Stimulated activated CD4-positive, alpha-beta T cell treated with anti-CD3 and anti-CD28 coated beads, Interleukin-15, amount 100 ng/mL, for 48 hours (primary cell): ENCODE measurements around the gene LAMC2.
"Not testable (repeated sequence)": the region's sequence is repeated elsewhere in the genome, so short reads cannot be mapped to it uniquely, and the experiment has no call there.

Source experiments
- DNase-seq, 2 donors: peaks; one replicate each; pipeline ENCODE4 v3.0.0-alpha.2; 2020; ENCODE audit warnings: low read depth in 2 of 2

The LAMC2 gene

DNA sequence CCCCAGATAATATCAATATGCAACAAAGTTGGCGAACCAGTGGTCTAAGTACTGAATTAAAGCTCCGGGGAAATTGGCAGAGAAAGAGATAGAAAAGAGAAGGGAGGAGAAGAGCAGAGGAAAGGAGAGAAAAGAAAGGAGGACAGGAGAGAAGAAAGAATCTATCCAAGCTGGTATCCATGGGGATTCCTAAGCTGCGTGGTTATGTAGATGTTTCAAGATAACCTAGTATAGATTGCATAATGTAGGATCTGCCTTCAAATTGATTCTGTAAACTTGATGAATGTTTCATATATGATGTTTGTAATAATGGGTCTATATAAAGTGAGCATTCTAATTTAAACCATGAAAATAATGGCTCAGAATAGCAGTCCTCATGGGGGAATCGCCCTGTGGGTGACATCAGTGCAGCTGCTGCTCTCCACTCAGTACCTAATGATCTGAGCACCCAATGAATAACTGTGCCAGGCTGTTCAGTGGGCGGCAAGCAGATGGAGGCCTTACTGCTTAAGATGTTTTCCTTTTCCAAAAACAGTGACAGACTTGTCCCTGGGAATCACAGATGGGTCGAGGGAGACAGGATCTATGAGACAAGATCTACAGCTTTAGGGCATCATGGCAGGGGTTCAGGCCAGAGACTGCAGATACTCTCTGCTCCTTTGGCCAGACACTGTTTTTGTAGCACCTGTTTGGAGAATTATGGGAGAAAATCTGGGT, 78.0 kb downstream of the LAMC2 start:
- DNase-seq = no peak

DNA sequence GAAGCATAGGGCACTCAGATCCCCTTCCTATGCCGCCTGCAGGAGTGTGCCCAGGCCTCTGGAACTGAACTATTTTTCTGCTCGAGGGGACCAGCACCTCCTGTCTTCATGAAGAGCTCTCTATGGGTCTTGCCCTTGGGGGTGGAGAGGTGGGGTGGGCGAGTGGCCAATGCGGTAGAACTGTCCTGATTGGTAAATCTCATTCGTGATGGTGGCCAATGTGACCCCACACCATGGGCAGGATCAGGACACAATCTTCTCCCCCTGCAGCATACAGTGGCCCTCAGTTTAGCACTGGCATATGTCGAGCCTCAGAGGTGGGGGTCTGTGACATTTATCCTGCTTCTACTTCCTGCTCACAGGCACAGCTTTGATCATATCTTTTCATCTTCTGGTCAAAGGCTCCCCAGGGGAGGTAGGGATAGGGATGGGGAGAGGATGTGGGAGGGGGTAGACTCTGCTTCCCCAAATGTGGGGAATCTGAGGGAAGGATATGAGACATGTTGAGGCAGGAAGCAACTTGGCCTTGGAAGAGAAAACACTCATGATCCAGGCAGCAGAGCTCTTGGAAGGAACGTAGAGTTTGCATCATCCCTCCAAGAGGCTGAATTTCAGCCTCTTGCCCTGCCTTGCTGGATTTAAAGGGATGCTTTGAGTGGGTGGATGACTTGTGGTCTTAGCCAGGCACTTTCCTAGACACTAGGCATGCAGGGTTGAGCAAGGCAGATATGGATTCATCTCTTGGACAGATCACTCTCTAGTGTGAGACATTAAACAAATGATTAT, 81.8 kb downstream of the LAMC2 start:
- no peak for DNase-seq

DNA sequence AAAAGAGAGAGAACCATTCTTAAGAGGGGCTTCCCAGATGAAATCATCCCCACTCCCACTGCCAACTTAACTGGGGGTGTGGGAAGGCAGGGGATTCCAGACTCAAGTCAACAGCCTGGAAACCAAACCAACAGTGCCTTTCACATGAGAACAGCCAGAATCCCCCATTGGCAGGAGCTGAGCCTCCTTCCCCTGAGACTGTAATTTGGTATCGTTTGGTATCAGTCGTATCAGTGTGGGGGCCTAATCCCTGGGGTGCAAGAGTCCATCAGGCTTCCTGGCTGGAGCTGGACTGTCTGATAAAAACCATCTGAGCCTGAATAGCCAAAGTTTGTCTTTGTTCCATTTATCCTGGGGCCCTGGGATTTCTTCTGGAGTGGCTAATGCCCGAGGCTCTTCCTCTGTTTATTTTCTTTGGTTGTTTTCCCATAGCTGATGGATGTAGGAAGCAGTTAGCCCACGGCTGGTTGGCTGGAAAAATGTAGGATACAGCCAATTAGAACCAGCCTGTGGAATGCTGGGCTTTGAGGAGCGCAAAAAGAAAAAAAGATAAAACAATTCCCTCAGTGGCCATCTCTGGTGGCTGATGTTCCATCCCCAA, 84.6 kb downstream of the LAMC2 start:
- no peak for DNase-seq

DNA sequence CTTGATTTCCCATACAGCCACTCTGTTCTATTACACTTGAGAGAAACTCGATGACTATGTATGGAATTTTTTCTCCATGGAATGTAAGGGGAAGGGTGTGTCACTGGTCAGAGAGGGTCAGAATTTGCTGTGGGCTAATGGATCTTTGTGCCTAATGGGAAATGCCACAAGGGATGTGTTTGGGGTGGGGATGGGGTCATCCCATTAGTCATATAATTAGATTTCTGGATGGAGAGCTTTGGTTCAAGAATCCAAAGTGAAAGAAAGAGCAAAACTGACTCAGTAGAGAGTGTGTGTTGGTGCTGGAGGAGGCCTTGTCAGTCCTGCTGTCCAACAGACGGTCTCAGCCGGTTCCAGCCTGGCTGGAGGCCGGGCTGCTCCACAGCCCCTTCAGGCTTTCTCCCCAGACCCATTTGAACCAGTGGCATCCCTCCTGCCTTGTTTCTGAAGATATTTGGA, 86.4 kb downstream of the LAMC2 start:
- no peak for DNase-seq

DNA sequence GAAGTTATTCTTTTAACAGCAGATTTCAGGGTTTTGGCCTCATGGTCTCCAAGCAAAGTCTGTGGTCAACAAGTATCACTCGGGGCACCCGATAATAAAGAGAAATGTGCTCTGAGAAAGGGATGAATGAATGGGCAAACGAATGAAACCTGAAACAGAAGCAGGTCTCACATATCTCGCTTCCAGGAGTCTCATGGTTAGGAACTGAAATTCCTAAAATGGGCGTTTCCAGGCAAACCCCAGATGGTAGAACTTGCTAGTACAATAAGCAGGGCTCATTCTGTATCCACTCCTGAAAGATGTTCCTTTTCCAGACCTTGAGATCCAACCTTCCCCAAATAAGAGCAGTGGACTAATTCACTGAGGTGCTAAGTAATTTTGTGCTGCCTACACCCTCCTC, 87.2 kb downstream of the LAMC2 start:
- no peak for DNase-seq

DNA sequence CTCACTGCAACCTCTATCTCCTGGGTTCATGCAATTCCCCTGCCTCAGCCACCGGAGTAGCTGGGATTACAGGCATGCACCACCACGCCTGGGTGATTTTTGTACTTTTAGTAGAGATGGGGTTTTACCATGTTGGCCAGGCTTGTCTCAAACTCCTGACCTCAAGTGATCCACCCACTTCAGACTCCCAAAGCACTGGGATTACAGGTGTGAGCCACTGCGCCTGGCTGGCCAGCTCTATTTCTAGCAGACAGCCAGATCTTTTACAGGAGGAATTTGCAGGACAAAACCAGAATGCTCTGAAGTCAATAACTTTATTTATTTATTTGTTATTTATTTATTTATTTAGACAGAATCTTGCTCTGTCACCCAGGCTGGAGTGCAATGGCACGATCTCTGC, 87.9 kb downstream of the LAMC2 start:
- DNase-seq = not testable (repeated sequence)

DNA sequence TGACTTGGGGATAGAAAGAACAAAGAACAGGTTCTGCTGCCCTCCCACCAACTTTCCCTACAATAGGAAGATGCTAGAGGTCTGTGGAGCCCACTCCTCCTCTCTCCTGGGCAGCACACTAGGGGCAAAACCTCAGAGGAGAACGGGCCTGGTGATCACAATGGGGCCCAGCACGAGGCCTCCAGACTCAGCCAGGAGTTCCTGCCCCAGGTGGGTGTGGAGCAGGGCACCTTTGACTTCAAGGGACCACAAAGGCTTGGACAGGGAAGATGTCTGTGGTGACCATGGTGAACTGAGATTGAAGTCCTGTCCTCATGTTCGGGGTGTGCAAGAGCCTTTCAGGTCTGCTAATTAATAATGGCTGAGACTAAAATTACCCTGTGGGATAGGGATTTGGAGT, 88.8 kb downstream of the LAMC2 start:
- DNase-seq = no peak

DNA sequence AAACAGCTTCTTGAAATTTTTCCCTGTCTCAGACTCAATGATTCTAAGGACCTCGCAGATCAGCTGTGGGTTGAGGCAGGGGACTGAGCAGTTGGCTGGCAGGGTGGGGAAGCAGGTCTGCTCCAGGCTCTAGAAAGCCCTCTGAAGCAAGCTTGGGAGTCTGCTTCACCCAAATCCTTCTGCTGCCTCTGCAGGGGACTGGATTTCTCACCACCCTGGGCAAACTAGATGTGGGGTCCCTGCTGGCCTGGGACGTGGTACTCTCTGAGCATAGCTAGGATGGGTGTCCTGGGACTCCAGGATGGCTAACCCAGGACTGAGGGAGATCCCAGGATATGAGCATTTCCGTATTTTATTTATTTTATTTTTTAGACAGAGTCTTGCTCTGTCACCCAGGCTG, 89.3 kb downstream of the LAMC2 start:
- DNase-seq = no peak

DNA sequence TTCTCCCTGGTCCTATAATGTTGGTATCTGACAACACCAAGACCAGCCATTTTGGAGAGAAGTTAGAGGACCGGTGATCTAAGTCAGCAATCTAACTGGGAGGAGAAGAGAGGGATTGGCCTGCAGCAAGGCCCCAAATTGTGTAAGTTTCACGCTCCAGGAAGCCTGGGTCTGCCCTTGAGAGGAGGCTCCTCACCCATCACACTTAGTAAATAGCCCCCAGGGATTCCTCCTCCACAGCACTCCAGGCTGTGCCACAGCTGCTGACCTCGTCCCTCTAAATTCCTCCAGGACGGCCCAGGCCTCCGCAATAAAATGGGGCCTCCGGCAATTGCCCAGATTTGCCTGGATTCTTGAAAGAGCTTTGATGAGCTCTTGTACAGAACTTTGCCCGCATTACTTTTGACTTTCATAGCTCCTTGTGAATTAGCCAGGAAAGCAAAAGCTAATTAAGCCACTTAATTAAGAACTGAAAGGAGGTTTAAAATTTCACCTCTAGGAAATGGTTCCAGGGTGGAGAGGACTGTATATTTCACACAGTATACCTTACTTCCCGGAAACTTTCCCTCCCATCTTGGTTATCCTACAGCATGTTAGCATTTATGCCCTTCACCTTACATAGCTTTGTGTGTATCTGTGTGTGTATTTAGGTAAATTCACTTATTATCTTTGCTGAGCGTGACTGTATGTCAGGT, 90.5 kb downstream of the LAMC2 start:
- no peak for DNase-seq

DNA sequence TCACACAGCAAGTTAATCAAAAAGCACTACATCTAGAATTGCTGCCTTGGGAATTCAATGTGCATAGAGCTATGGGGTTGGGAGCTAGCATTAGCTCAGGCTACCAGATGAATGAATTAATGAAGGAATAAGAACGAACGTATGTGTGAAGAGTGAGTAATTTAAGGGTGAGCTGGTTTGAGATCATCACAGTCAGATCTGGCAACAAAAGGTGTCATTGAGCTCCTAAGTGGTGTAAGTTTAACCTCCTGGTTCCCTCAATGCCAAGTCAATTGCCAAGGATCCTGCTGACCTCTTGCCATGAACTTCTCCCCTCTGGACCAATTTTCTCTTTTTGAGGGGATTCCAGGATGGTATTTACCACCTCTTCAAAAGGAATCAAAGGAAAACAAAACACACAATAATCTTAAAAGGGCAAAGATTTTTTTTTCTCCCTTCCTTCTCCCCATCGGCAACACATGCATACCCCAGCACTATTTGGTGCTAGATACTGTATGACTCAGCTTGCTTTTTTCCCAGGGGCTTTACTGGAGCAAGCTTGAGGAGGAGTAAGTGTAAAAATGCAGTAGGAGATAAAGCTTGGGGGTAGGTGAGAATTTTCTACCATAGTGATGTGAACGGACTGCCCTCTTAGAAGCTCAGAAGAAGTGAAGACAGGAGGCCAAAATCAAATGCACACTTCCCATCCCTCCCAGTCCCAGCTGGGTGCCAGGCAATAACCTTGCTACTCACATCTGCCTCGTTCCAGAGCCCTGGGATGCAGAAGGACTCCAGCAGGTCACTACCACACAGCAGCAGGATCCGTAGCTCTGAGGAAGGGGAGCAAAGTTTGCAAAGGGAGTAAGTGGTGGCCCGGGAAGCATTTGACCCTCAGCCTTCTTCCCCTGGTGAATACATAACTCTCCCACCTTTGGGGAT, 92.0 kb downstream of the LAMC2 start:
- DNase-seq = no peak

DNA sequence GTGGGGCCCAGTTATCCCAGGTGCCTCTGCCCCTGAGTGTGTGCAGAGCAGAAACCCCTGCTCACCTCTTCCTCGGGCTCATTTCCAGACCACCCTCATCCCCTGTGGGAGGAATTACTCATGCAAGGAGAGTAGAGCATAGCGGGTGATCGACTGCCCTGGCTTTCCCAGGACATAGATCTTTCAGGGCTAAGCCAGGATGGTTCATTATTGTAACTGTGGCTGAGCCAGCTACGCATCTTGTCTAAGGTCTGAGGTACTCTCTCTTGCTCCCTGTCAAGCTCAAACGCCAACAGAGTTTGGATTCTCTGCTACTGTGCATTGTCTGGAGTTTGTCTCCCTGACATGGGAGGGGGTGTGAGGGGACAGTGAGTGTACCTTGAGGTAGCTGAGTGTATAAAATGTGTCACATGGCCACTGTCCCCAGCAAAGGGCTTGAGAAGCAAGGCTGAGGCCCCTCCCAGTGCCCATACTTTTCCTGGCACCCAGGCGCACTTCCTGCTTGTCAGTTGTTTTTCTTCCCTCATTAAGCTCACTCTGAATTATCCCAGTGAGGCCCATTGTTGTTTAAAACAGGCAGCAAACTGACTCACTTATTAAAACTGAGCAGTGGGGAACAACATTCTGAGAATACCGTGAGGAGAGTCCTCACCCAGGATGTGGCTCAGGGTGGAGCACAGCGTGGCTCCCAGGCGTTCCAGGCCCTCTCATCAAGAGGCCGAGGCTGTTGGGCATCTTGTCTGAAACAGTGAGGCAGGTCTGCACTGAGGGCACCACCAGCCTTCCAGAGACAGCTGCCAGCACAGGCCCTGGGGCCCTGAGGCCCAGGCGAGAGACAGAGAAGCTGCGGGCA, 92.9 kb downstream of the LAMC2 start:
- DNase-seq = no peak

DNA sequence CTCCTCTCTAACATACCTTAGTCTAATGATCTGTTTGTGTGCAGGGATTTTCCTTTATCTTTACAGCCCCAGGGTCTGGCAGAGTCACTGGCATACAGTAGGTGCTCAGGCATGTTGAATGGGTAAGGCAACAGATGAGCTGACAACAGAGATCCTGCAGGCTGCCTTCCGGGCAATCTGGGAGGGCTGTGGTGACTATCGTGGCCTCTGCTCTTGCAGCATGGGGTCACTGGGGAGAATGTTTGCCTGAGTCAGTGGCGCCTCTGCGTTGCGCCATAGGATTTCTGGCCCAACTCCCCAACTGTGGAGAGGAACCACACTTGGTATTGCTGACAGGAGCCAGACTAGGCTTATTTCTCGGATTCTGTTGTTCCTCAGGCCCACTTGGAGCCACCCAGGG, 93.8 kb downstream of the LAMC2 start:
- no peak for DNase-seq

DNA sequence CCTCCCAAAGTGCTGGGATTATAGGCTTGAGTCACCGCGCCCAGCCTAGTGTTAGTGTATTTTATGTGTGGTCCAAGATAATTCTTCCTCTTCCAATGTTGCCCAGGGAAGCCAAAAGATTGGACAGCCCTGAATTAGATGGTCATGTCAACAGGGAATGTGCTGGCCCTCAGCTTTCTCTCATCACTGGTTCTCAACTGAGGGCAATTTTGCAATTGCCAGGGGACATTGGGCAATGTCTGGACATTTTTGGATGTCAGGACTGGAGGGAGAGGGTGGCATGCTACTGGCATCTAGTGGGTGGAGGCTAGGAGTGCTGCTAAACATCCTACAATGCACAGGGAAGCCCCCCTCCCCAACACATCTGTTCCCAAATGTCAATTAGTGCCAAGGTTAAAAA, 95.0 kb downstream of the LAMC2 start:
- no peak for DNase-seq

DNA sequence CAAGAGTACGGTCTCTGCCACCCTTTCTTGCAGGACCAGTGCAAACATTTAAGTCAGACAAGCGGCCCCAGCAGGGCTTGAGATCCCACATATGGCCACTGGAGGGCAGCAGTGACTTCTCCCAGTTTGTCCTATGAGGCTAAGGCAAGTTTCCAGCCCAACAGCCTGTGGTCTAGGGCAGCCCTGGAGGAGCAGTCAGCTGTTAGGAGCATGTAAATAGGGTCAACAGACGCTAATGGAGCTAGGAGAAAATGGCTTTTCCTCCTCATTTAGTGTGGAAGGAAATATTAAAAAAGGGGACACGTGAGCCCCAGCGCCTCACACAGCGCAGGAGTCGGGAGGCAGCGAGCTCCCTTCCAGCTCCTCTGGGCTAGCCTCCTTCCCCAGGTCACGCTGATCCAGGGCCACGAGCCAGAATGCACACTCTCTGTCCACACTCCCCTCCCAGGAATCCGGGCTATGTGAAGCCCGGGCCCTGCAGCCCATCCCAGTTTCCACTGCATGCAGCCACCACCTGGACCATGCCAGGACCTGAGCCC, 95.6 kb downstream of the LAMC2 start:
- peak; percentile 44 to 60 for DNase-seq

DNA sequence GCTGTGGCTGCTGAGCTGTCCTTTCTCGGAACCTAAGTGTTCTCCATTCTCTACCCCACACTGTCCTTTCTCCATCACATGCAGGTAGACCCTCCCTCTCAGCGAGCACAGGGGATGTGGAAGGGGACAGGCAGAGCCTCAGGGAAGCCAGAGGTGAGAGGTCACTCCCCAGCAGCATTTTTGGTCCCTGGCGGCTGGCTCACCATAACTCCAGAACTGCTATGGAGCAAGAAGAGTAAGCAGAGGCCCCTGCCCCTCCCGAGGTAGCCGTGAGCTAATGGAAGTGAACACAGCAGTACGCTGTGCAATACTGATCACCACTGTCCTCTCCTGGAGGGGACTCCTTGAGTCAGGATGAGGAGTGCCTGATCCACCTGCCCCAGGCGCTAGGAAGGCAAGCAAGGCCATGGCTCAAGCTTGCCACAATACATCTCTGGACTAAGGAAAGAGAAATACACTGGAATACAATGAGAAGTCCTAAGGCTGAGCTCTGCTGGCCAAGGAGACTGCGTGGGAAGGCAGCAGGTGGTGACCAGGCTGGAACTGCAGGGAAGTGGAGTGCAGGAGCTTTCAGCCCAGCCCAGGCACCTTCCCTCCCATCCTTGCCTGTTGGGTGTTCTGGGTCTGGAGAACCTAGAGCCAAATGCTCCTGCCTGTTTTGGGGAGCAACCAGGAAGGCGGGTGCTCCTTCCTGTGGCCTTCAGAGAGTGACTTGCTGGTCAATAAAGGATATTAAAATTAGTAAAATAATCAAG, 96.2 kb downstream of the LAMC2 start:
- DNase-seq = no peak

DNA sequence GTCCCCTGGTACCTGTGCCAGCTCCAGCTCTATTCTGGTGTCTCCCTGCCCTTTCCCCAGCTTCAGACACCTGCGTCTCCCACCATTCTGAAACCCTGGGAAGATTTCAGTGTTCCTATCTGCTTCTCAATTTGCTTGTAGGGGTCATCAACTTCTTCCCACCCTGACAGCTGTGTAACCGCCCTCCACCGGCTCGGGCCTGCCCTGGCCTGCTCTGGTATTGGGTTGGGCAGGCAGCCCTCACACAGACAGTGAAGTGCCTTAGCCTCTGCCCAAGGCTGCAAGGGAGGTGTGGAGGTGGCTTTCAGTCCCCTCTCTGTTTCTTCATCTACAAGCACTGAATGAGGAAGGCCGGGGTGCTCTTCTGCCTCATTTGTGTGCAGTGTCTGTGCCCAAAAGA, 97.2 kb downstream of the LAMC2 start:
- DNase-seq = no peak

DNA sequence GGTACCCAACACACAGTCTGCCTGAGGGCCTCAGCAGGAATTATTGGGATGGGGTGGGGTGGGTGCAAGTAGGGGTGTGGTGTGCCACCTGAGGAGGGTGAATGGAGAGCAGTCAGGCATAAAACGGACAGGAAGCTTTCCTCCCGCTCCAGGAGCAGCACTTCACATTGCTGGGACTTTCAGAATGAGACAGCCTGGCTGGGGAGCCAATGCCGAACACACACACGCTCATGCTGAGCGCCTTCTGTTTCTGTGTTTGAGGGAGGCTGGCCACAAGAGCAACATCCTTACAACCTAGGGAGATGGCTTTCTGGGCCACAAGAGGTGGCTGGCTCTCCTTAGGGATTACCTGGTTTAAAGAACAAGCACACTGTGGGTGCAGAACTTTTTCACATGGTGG, 98.0 kb downstream of the LAMC2 start:
- DNase-seq = no peak

DNA sequence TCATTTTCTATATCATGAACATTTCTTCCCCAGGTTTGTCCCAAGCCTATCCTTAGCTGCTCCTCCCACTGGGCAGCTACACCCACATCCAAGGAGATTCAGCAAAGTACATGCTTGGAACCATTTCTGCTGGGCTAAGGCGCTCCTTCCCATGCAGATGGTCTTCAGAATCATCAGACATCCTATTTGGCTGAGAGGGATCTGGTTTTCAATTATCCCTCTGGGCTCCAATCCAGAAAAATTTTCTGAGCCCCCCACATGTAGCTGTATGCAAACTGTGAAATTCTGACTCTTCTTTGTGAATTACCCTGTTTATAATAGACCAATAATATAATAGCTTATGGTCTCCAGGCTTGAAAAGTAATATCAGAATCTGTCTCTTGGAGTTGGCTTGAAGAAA, 99.2 kb downstream of the LAMC2 start:
- DNase-seq = no peak

DNA sequence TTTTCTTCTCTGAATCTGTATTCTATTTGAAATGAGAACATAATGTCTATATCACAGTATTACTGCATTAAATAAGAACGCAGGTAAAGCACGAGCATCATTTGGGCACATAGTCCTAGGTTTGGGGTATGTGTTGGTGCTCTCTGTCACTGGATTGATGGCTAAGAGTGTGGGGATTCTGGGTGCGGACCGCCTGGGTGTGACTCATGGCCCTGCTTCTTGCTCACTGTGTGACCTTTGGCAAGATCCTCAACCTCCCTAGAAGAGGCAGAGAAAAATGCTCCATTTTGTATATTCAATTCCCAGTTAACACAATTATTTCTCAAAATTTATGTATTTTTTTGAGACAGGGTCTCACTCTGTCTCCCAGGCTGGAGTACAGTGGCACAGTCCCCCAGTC, 99.7 kb downstream of the LAMC2 start:
- no peak for DNase-seq
